ENCODE results near the gene ANKRD11.

DNA sequence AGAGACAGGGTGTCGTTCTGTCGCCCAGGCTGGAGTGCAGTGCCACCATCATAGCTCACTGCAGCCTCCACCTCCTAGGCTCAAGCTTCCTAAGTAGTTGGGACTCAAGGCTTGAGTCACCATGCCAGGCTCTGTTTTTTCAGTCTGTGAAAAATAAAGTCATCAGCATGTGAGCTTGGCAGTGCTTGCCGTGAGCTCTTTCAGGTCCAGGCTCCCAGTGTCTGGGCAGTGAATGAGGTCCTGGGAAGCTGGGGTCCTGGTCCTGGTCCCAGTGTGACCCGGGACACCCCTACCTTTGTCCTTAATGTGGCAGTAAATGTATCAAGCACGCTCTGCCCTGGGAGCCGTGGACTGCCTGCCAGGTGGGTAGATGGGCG is 47.2 kb upstream of the ANKRD11 start:
- TF ChIP-seq, protein P1, sequence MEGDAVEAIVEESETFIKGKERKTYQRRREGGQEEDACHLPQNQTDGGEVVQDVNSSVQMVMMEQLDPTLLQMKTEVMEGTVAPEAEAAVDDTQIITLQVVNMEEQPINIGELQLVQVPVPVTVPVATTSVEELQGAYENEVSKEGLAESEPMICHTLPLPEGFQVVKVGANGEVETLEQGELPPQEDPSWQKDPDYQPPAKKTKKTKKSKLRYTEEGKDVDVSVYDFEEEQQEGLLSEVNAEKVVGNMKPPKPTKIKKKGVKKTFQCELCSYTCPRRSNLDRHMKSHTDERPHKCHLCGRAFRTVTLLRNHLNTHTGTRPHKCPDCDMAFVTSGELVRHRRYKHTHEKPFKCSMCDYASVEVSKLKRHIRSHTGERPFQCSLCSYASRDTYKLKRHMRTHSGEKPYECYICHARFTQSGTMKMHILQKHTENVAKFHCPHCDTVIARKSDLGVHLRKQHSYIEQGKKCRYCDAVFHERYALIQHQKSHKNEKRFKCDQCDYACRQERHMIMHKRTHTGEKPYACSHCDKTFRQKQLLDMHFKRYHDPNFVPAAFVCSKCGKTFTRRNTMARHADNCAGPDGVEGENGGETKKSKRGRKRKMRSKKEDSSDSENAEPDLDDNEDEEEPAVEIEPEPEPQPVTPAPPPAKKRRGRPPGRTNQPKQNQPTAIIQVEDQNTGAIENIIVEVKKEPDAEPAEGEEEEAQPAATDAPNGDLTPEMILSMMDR (IDR thresholded peaks at IDR 0.05), result no peak
- no peak for TF ChIP-seq POLR2A (IDR thresholded peaks at IDR 0.05)
